HTERT RPE-1 (cell line): ENCODE results near the gene PNPLA7.
"Not testable (repeated sequence)": the region's sequence is repeated elsewhere in the genome, so short reads cannot be mapped to it uniquely, and the experiment has no call there.

Source experiments
- in situ Hi-C: fragments of 300-500 bp; cut with MboI; formaldehyde crosslinking; loops from 4 replicates; pipeline ENCODE4 v1.14.3; 2020; ENCODE audit warnings: low sequenced_read_pairs

The PNPLA7 gene

GRCh38 chr9:137543237-137543963 lies 6.8 kb downstream of the PNPLA7 start:
- in situ Hi-C loops = no loop called here

GRCh38 chr9:137542486-137542885 lies 7.7 kb downstream of the PNPLA7 start:
- in situ Hi-C loops = no loop called here

- in situ Hi-C loops = no loop called here
Observed at GRCh38 chr9:137540536-137540935, 9.7 kb downstream of the PNPLA7 start.

GRCh38 chr9:137538058-137538457 lies 12.1 kb downstream of the PNPLA7 start:
- in situ Hi-C loops = no loop called here

GRCh38 chr9:137536594-137537131 lies 13.5 kb downstream of the PNPLA7 start:
- in situ Hi-C loops = not testable (repeated sequence)

- in situ Hi-C loops = no loop called here
Observed at GRCh38 chr9:137535120-137535428, 15.1 kb downstream of the PNPLA7 start.

- in situ Hi-C loops = no loop called here
Observed at GRCh38 chr9:137534256-137535119, 15.7 kb downstream of the PNPLA7 start.

- in situ Hi-C loops = not testable (repeated sequence)
Observed at GRCh38 chr9:137532891-137533468, 17.2 kb downstream of the PNPLA7 start.

GRCh38 chr9:137531099-137531765 lies 19.0 kb downstream of the PNPLA7 start:
- in situ Hi-C loops = no loop called here

GRCh38 chr9:137530331-137530730 lies 19.9 kb downstream of the PNPLA7 start:
- in situ Hi-C loops = no loop called here

- in situ Hi-C loops = no loop called here
Observed at GRCh38 chr9:137524981-137525317, 25.3 kb downstream of the PNPLA7 start.

- in situ Hi-C loops = no loop called here
Observed at GRCh38 chr9:137524161-137524980, 25.8 kb downstream of the PNPLA7 start.

- in situ Hi-C loops = no loop called here
Observed at GRCh38 chr9:137522746-137523455, 27.3 kb downstream of the PNPLA7 start.

- in situ Hi-C loops = no loop called here
Observed at GRCh38 chr9:137521405-137521985, 28.7 kb downstream of the PNPLA7 start.

GRCh38 chr9:137520614-137521404 lies 29.4 kb downstream of the PNPLA7 start:
- in situ Hi-C loops = no loop called here

GRCh38 chr9:137519553-137519952 lies 30.6 kb downstream of the PNPLA7 start:
- in situ Hi-C loops = no loop called here

GRCh38 chr9:137518661-137519459 lies 31.3 kb downstream of the PNPLA7 start:
- in situ Hi-C loops = not testable (repeated sequence)
